ENCODE data around the gene TPRG1L.

DNA sequence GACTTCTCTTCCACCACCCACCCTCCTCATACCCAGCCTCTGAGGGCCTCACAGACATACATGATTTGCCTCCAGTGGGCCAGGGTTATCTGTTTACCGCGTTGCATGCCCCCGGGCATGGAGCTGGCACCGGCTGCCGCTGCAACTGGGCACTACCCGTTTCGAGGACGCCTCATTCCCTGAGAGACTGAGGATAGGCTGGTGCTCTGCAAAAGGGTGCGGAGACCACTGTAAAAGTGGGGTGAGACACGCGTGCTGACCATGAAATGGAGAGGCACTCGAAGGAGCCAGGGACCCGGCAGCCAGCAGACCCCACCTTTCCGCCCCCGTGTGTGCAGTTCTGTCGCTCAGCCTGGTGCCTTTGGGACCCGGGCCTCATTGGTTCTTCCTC lies 48.2 kb downstream of the TPRG1L start:
- TF ChIP-seq, protein P1, sequence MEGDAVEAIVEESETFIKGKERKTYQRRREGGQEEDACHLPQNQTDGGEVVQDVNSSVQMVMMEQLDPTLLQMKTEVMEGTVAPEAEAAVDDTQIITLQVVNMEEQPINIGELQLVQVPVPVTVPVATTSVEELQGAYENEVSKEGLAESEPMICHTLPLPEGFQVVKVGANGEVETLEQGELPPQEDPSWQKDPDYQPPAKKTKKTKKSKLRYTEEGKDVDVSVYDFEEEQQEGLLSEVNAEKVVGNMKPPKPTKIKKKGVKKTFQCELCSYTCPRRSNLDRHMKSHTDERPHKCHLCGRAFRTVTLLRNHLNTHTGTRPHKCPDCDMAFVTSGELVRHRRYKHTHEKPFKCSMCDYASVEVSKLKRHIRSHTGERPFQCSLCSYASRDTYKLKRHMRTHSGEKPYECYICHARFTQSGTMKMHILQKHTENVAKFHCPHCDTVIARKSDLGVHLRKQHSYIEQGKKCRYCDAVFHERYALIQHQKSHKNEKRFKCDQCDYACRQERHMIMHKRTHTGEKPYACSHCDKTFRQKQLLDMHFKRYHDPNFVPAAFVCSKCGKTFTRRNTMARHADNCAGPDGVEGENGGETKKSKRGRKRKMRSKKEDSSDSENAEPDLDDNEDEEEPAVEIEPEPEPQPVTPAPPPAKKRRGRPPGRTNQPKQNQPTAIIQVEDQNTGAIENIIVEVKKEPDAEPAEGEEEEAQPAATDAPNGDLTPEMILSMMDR (IDR thresholded peaks at IDR 0.05; ENCODE audit: insufficient read depth, low read length, poor library complexity, severe bottlenecking) = no peak
- no peak for TF ChIP-seq EZH2phosphoT487 (conservative IDR thresholded peaks at IDR 0.05; ENCODE audit: low read length)

All from SU-DHL-6 (cell line).